Tongue (tissue), 3 donors: ENCODE results near the gene LPP. TPM values are rescaled to one million over a fixed set of nuclear protein-coding genes. Genes with fewer than 3 reads are reported as not detected.
A peak's percentile ranks its signal among the peaks of the same experiment; 100 is the strongest.

ENCODE experiments used
- DNase-seq: peaks from one replicate; pipeline ENCODE4 v3.0.0-alpha.2; 2015
- small RNA-seq: library from RNA; depleted of rRNA; stranded (forward); fragments of <200 nt; gene quantifications from one replicate; pipeline ENCODE3, GENCODE V24; 2014; ENCODE audit warnings: low replicate concordance
- total RNA-seq: library from RNA; depleted of rRNA; stranded (reverse); fragments of >200 nt; gene quantifications from one replicate; pipeline ENCODE4 v1.2.3, GENCODE V29; 2014

LPP gene
- total RNA-seq, 1 donor from 2014 or later: 59.4 TPM

DNA sequence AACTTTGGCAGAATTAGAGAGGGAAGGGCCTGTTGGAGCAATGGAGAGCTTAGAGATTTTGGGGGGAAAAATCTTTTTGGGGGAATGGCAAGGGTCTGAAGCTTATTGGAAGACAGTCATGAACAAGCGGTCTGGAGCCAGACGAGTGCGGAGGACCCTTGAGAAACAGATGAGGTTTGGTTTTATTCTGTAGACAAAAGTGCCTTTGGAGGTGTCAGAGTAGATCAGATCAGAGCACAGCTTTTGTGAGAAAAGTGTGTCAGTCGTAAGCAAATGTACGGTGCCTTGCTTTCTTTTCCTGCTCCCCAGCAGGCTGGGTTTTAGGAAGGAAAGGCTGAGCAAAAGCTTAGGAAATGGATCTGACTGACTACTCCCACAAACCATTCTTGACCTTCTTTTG lies 781.0 kb downstream of the LPP start:
- no peak for DNase-seq

DNA sequence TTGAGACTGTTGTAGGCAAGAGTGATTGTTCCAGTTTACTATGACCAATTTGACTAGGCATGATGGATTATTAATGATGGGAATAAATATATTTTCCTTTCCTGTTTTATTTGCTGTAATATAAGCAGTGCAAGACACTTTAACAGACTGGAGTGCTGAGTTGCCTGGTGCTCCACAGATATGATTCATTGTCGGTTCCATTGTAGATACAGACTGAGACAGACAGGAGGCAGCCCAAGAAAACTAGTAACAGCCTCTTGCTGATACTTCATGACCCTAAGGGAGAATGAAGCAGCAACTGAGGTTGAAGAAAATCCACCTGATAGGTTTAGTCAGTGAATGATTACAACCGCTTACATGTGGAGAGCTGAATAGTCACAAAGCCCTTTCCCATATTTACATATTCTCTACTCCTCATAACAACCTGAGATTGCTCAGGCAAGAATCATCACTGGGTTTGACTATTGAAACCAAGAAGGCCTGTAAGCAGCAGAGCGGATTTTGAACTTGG lies 782.7 kb downstream of the LPP start:
- DNase-seq: no peak

GRCh38 chr3:188937389-188937788 lies 783.4 kb downstream of the LPP start:
- no peak for DNase-seq

GRCh38 chr3:188938999-188939398 lies 785.0 kb downstream of the LPP start:
- no peak for DNase-seq

- no peak for DNase-seq
Observed at GRCh38 chr3:188939814-188940572, 786.0 kb downstream of the LPP start.

Small RNAs within 50 kb of the gene (small RNA-seq; reads per million reads assigned to genes)
- 875 reads per million, percentile 98 among the genes with 10 or more reads in this experiment for gene MIR28
